CD4-positive, alpha-beta T cell treated with Interleukin-15 for 4 hours (primary cell): ENCODE data around the gene ARL8B.

ENCODE experiments used
- DNase-seq: peaks from one replicate; pipeline ENCODE4 v3.0.0-alpha.2; 2020; ENCODE audit warnings: low spot score

ARL8B gene

DNA sequence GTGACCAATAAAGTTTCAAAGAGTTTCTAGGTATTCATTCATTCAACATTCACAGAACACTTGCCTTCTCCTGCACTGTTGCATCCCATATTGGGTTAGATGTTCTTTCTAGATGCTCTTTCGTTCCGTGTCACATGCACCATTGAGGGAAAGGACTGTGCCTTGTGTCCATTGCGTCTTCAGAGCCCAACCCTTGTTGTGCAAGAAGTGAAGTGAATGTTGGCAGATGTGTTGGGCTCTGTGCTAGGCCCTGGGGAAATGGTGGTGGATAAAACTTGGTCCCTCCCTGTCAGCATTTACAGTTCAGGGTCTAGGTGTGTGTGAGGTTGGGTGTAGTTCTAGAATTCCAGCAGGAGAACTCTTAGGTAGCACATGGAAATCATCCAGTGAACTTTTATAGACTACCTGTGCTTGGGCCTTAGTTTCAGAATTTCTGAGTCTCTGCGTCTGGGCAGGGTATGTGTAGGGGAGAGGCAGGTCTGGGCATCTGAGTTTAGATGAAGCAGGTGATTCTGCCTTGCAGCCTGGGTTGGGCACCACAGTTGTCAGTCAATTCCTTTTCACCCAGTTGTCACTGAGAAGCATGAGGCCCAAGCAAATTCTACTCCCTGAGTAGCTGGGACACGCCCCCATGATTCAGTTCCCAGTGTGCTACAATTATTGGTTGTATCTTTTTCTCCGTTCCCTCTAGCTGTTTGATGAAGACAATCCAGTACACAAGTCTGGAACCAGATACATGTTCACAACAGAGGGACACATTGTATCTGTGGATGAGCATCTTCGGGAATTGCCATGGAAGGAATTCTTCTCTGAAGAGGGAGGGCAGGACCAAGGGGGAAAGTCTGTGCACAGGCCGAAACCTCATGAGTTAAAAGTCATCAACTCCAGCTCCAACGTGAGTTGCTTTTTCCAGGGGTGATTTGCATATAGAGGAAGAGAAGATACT, 90.8 kb downstream of the ARL8B start:
- DNase-seq = no peak

DNA sequence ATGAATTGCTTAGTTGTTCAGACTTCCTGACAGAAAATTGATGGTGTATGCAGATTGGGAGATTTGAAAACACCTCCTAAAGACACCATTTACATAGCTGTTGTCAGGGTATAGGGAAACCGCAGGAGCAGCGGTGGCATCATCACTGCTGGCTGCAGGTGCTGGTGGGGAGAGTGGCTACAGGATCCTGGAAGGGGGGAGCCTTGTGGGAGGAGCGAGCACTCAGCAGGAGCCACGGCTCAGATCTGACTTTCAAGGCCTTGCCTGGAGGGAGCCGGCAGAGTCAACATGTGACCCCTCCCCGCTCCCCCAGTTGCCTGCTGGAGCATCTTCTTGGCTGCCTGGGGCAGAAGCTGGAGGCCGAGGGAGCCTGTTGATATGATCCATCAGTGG, 91.5 kb downstream of the ARL8B start:
- DNase-seq = no peak

DNA sequence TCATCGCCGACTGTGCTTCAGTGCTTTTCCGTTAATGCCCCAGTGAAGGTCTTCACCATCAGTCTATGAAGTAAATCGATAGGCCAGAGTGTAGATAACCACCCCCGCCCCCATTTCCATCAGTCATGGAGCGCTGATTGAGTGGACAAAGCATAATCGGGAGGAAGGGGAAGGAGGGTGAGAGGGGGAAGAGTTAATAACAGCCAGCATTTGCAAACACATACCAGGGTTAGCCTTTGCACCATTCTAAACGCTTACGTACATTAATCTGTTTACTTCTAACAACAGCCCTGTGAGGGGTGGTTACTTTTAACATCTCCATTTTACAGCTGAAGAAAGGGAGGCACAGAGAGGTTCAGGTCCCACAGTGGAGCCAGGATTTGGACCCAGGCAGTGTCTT, 92.3 kb downstream of the ARL8B start:
- DNase-seq = no peak

DNA sequence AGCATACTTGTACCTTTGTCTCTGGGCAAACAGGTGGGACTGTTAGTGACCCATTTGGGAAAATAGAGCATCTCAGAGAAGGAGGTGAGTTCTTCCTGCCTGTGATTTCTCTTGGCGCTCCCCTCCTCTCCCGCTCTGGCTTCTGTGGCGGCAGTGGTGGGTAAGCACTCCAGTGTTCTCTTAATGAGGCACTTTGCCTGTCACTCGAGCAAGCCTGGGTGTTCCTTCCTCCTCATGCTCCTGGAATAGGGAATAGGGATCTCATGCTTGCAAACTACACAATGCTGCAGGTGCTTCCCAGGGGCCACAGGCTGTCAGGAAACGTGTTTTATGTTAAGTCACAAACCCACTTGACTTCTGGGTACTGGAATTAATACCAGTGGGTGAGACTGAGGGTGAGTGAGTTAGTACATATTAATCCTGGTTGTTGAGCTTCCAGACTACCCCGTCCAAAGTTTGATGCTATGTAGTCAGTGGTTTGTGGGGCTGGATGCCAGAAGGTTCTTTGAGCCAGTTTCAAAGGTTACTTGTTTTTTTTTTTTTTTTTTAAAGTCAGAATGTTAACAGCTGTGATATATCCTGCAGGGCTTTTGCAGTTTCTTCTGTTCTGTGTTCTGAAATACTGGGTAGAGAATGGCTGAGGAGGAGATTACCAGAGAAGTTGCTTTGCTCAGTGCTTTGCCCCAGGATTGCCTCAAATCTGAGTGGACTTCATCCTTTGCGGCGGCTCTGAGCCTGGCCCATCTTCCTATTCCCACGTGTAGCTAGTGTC, 95.9 kb downstream of the ARL8B start:
- DNase-seq = no peak

GRCh38 chr3:5218815-5219214, 96.7 kb downstream of the ARL8B start:
- no peak for DNase-seq

GRCh38 chr3:5219216-5219615, 97.1 kb downstream of the ARL8B start:
- no peak for DNase-seq

DNA sequence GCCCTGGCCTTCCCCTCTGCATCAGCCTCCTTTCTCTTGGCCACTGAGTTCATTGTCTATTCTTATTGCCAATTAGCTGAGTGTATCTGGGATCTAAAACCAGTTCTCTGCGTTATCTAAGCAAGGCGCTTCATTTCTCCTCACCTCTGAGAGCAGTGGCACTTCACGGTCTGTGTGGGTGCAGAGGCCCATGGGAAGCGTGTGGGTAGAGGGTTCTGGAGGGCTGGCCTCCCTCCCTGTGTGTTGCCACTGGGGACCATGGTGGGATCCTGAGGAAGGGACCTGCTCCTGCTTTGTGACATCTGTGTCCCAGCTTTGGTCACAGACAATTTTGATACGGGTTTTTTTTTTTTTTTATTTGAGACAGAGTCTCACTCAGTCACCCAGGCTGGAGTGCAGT, 98.1 kb downstream of the ARL8B start:
- no peak for DNase-seq

DNA sequence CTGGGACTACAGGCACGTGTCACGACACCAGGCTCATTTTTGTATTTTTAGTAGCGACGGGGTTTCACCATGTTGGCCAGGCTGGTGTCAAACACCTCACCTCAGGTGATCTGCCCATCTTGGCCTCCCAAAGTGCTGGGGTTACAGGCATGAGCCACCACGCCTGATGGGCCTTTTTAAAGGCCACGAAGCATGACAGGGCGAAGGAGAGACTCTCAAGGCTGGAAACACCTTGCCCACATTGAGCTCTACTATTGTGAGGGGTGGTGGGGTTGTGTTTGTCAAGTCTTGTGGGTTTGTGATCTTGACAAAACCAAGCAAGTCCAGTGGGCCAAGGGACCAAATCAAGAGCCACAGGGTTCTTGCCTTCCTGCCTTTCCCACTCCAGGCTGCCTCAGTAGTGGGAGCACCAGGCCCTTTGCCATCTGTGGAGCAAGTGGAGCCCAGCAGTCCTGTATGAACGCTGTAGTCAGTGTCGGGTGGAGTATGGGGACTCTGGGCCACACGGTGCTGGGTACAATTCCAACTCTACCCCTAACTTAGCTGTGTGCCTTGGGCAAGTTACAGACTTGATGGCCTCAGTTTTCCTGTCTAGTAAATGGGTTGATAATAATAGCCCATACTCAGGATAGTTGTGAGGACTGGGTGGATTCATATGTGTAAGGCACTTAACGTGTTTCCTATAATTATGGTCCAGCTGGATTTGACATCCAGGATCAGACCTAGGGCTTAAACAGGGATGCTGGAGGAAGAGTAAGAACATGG, 98.8 kb downstream of the ARL8B start:
- no peak for DNase-seq

GRCh38 chr3:5221701-5222100, 99.6 kb downstream of the ARL8B start:
- DNase-seq = no peak

DNA sequence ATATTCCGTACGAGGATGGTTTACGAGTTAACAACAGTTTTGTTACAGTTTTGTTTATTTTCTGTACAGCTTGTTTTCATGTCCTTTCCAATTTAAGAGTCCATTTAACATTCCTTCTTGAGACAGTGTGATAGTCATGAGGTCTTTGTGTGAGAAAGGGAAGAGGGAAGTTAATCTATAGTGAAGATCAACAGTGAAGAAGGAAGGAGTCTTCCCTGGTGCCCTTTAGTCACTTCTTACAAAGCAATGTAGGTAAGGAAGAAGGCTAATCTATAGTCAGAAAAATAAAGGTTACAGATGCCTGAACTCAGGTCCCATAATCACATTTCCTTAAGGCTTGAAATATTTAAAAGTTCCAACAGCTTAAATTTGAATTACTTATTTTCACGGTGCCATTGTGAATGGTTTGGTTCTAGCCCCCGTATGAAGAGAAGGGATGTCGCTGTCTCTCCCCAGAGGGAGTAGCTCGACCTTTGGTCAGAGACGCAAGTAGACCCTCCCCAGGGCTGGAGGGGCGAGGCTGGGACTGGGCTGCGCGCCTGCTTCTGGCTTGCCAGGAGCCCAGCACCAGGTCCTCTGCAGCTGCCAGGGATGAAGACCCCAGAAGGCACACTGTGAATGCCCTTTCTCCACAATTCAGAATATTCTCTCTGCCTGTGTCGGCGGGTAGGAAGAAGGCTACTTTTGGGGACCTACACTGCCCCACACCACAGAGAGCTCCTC, 100.4 kb downstream of the ARL8B start:
- no peak for DNase-seq

DNA sequence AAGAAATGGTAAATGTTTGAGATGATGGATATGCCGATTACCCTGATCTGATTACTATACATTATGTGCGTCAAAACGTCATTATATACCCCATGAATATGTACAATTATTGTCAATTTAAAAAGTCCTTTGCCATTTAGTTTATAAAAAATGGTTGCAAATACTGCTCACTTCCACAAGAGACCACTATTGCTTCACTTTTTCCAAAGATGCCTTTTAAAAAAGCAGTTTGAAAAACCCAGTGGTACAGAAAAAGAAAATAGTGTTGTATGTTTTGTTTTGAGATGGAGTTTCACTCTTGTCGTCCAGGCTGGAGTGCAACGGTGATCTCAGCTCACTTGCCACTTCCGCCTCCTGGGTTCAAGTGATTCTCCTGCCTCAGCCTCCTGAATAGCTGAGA, 104.7 kb downstream of the ARL8B start:
- no peak for DNase-seq

- DNase-seq = no peak
These were observed 105.7 kb downstream of the ARL8B start for GRCh38 chr3:5227812-5228211.

DNA sequence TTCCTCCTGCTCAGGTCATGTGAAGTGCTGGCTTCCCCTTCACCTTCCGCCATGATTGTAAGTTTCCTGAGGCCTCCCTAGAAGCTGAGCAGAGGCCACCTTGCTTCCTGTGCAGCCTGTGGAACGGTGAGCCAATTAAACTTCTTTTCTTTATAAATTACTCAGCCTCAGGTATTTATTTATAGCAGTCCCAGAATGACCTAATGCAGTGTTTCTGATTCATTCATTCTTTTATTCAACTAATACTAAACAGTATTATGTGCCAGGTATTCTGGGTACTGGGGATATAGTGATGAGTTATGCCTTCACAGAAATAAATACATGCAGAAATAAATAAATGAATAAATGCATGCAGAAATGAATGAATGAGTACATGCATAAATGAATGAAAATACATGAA, 107.3 kb downstream of the ARL8B start:
- DNase-seq = no peak
